ENCODE results near the gene ZDHHC13.

Gene ZDHHC13

GRCh38 chr11:19176629-19177186, 59.7 kb downstream of the ZDHHC13 start:
- TF ChIP-seq, protein P1, sequence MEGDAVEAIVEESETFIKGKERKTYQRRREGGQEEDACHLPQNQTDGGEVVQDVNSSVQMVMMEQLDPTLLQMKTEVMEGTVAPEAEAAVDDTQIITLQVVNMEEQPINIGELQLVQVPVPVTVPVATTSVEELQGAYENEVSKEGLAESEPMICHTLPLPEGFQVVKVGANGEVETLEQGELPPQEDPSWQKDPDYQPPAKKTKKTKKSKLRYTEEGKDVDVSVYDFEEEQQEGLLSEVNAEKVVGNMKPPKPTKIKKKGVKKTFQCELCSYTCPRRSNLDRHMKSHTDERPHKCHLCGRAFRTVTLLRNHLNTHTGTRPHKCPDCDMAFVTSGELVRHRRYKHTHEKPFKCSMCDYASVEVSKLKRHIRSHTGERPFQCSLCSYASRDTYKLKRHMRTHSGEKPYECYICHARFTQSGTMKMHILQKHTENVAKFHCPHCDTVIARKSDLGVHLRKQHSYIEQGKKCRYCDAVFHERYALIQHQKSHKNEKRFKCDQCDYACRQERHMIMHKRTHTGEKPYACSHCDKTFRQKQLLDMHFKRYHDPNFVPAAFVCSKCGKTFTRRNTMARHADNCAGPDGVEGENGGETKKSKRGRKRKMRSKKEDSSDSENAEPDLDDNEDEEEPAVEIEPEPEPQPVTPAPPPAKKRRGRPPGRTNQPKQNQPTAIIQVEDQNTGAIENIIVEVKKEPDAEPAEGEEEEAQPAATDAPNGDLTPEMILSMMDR (IDR thresholded peaks at IDR 0.05): no peak

- TF ChIP-seq, protein P1 (IDR thresholded peaks at IDR 0.05): no peak
These were observed 64.7 kb downstream of the ZDHHC13 start for GRCh38 chr11:19181531-19182261.

DNA sequence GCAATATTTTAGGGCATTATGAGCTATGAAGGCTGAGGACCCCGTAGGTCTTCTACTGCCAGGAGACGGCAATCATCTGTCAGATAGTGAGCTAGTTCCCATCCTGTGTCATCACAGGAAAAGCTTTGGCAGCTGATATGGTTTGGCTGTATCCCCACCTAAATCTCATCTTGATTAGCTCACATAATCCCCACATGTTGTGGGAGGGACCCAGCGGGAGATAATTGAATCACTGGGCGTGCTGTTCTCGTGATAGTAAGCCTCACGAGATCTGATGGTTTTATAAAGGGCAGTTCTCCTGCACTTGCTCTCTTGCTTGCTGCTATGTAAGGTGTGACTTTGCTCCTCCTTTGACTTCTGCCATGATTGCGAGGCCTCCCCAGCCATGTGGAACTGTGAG, 66.7 kb downstream of the ZDHHC13 start:
- TF ChIP-seq, protein P1 (IDR thresholded peaks at IDR 0.05): no peak

DNA sequence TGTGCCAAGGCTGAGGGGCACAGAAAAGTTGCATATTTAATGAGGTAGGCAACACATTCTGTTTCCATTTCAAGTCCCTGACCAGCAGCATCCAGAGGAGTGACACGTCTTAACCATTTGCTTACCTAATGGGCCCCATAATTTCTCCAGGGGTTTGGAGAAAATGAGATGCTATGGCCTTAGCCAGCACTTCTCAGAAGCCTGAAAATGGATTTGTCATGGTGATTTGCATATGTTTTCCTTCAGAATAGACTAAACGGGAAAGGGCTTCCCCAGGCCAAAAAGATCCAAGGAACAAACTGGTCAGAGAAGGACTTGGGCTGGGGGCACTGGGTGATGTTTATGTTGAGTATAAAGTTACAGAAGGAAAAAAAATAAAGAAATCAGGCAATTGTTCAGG, 68.1 kb downstream of the ZDHHC13 start:
- TF ChIP-seq, protein P1 (IDR thresholded peaks at IDR 0.05): no peak

GRCh38 chr11:19185516-19186052, 68.6 kb downstream of the ZDHHC13 start:
- TF ChIP-seq, protein P1 (IDR thresholded peaks at IDR 0.05): no peak

DNA sequence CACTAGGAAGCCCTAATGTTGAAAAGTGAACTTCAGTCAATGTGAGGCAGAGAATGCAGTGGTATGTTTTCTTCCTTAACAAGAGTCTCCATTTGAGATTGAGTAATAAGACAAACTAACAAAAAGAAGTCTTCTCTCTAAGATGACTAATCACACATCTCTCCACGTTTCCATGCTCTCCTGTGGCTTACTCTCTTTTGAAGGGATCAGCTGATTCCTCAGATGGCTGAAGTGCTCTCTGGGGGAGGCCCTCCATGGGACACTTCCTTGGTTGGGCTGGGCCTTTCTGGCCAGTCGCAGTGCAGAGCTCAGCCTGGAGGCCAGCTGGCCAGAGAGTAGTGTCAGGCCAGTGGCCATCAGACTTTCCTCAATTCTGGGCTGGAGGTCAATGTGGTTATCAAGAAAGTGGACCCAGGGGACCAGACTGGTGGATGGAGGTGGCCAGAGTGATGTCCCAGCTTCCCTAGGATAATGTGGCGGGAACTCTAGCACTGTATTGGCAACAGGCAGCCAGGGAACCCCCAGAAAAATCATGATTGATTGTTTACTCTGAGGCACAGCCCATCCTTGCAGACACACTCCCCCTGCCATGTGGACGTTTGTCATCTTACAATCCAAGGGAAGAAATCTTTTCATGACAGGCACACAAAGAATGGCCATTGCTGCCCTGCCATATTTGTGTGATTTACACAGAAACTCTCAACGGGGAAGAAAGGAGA, 70.3 kb downstream of the ZDHHC13 start:
- TF ChIP-seq, protein P1 (IDR thresholded peaks at IDR 0.05): no peak

- TF ChIP-seq, protein P1 (IDR thresholded peaks at IDR 0.05): no peak
These were observed 70.9 kb downstream of the ZDHHC13 start for GRCh38 chr11:19187833-19188258.
